ENCODE data around the gene ATP9B.
A peak's percentile ranks its signal among the peaks of the same experiment; 100 is the strongest.

The ATP9B gene

DNA sequence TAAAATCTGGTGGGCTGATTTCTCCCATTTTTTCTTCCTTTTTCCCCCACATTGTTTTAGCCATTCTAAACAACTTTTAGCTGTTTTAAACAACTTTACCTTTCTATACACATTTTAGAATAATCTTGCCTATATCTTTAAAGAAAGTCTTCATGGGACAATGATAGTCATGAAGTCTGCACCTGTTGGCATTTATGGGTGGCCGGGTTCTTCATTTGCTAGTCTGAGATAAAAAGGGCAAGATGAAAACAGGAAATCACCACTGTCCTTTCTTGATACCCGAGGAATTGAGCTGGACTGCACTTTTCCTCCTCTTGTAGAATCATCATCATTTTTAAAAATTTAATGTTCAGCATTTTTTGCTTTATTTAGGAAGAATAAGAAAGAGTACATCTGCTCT is 104.5 kb downstream of the ATP9B start:
- TF ChIP-seq EZH2 (optimal IDR thresholded peaks at IDR 0.05; ENCODE audit: low read depth, low read length) (no peak), EZH2phosphoT487 (IDR thresholded peaks at IDR 0.05; ENCODE audit: low read length) (no peak), CTCF (IDR thresholded peaks at IDR 0.05; ENCODE audit: low read length) (no peak)
- no peaks in the 10 kb centered on the region for H3K79me2 ChIP-seq (ENCODE audit: low read length)

GRCh38 chr18:79178113-79178531 is 108.9 kb downstream of the ATP9B start:
- Histone ChIP-seq H3K9ac (ENCODE audit: low read length) (no peak overlapping the region), H3F3A (ENCODE audit: insufficient read depth, low read length) (peaks cover 12% of the 10 kb centered on the region), H3K9me2 (replicated peaks; ENCODE audit: insufficient read depth, low read length) (no peaks in the 10 kb centered on the region), H3K36me3 (replicated peaks; ENCODE audit: insufficient read depth, low read length) (no peaks in the 10 kb centered on the region), H4K20me1 (ENCODE audit: insufficient read depth, low read length) (no peaks in the 10 kb centered on the region), H3K27me3 (replicated peaks; ENCODE audit: insufficient read depth, low read length) (no peaks in the 10 kb centered on the region), H3K9me3 (replicated peaks; ENCODE audit: insufficient read depth, low read length) (no peaks in the 10 kb centered on the region), H3K27ac (ENCODE audit: low read length) (no peak overlapping the region), H2AFZ (ENCODE audit: low read length) (no peak overlapping the region), H3K4me3 (ENCODE audit: low read length) (no peak overlapping the region), H3K79me2 (ENCODE audit: low read length) (no peaks in the 10 kb centered on the region), H3K4me2 (ENCODE audit: low read depth, low read length) (no peak overlapping the region), H3K4me1 (ENCODE audit: low read length) (peaks cover 20% of the 10 kb centered on the region)
- TF ChIP-seq EZH2phosphoT487 (IDR thresholded peaks at IDR 0.05; ENCODE audit: low read length) (no peak), CTCF (IDR thresholded peaks at IDR 0.05; ENCODE audit: low read length) (no peak), EZH2 (optimal IDR thresholded peaks at IDR 0.05; ENCODE audit: low read depth, low read length) (no peak)
- DNase-seq, result no peak

More for the DNA sequence above, 104.5 kb downstream of the ATP9B start:
- no peaks in the 10 kb centered on the region for H3K4me1 ChIP-seq (ENCODE audit: low read length)
- no peak overlapping the region for H3K4me2 ChIP-seq (ENCODE audit: low read depth, low read length)
- no peaks in the 10 kb centered on the region for H3K9me3 ChIP-seq (replicated peaks; ENCODE audit: insufficient read depth, low read length)
- no peaks in the 10 kb centered on the region for H3K36me3 ChIP-seq (replicated peaks; ENCODE audit: insufficient read depth, low read length)
- H4K20me1 ChIP-seq (ENCODE audit: insufficient read depth, low read length), result no peaks in the 10 kb centered on the region
- no peak overlapping the region for H3K4me3 ChIP-seq (ENCODE audit: low read length)
- DNase-seq, result no peak
- no peak overlapping the region for H2AFZ ChIP-seq (ENCODE audit: low read length)
- no peaks in the 10 kb centered on the region for H3K27me3 ChIP-seq (replicated peaks; ENCODE audit: insufficient read depth, low read length)
- no peak overlapping the region for H3K27ac ChIP-seq (ENCODE audit: low read length)
- no peak overlapping the region for H3K9ac ChIP-seq (ENCODE audit: low read length)
- H3F3A ChIP-seq (ENCODE audit: insufficient read depth, low read length), result no peaks in the 10 kb centered on the region
- H3K9me2 ChIP-seq (replicated peaks; ENCODE audit: insufficient read depth, low read length), result no peaks in the 10 kb centered on the region

DNA sequence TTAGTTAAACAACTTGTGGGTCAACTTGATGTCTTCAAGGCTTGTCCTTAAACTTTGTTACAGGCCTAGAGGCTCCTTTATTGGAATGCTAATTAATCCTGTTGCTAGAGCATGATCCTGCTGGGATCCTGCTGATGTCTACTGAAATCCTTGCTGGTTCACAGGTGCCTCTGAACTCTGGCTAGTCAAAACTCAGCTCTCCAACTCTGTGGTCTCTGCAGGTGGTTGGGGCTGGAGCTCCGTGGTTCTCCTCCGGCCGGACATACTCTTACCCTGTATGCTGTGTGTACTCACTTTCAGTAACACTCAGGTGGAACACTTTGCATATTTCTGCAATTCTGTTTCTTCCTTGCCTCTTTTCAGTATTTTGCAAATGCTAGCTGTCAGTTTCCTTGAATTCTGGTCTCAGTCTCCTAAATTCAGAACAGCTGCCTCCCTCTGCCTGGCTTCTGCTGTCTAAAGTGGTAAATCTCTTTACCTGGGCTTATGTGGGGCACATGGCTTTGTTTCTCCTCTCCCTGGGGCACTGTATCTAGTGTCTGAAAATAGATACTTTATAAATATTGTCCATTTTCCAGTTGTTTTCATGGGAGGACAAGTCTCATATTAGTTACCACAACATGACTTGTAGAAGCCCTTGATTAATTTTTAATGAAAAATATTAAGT is 113.0 kb downstream of the ATP9B start:
- H3K9ac ChIP-seq (ENCODE audit: low read length), result peak overlapping the region; percentile 8; the same call in 1 of the 2 replicates
- peak; percentile 87 for DNase-seq
- no peaks in the 10 kb centered on the region for H3K9me2 ChIP-seq (replicated peaks; ENCODE audit: insufficient read depth, low read length)
- H4K20me1 ChIP-seq (ENCODE audit: insufficient read depth, low read length), result no peaks in the 10 kb centered on the region
- peak overlapping the region; percentile 14; the same call in 1 of the 2 replicates for H3K4me2 ChIP-seq (ENCODE audit: low read depth, low read length)
- H3F3A ChIP-seq (ENCODE audit: insufficient read depth, low read length), result peaks cover 24% of the 10 kb centered on the region
- peak overlapping the region; percentile 63; the same call in 1 of the 2 replicates for H3K27ac ChIP-seq (ENCODE audit: low read length)
- no peaks in the 10 kb centered on the region for H3K27me3 ChIP-seq (replicated peaks; ENCODE audit: insufficient read depth, low read length)
- H3K79me2 ChIP-seq (ENCODE audit: low read length), result no peaks in the 10 kb centered on the region
- no peak overlapping the region for H2AFZ ChIP-seq (ENCODE audit: low read length)
- H3K36me3 ChIP-seq (replicated peaks; ENCODE audit: insufficient read depth, low read length), result no peaks in the 10 kb centered on the region
- TF ChIP-seq EZH2phosphoT487 (IDR thresholded peaks at IDR 0.05; ENCODE audit: low read length), result no peak
- TF ChIP-seq EZH2 (optimal IDR thresholded peaks at IDR 0.05; ENCODE audit: low read depth, low read length), result no peak
- no peak for TF ChIP-seq CTCF (IDR thresholded peaks at IDR 0.05; ENCODE audit: low read length)
- 0 out of 2 replicates have a peak overlapping the region, but pooled peaks have one; percentile 4 for H3K4me3 ChIP-seq (ENCODE audit: low read length)
- H3K9me3 ChIP-seq (replicated peaks; ENCODE audit: insufficient read depth, low read length), result no peaks in the 10 kb centered on the region
- H3K4me1 ChIP-seq (ENCODE audit: low read length), result peaks cover 38% of the 10 kb centered on the region

Data from MM.1S (cell line).